GM19035 (cell line): ENCODE measurements around the gene TBKBP1.

Experiments used
- ATAC-seq: cut with Tn5 transposase; IDR thresholded peaks from one replicate; pipeline ENCODE4 v1.9.1; 2021; ENCODE audit not compliant: unreplicated experiment

The TBKBP1 gene

DNA sequence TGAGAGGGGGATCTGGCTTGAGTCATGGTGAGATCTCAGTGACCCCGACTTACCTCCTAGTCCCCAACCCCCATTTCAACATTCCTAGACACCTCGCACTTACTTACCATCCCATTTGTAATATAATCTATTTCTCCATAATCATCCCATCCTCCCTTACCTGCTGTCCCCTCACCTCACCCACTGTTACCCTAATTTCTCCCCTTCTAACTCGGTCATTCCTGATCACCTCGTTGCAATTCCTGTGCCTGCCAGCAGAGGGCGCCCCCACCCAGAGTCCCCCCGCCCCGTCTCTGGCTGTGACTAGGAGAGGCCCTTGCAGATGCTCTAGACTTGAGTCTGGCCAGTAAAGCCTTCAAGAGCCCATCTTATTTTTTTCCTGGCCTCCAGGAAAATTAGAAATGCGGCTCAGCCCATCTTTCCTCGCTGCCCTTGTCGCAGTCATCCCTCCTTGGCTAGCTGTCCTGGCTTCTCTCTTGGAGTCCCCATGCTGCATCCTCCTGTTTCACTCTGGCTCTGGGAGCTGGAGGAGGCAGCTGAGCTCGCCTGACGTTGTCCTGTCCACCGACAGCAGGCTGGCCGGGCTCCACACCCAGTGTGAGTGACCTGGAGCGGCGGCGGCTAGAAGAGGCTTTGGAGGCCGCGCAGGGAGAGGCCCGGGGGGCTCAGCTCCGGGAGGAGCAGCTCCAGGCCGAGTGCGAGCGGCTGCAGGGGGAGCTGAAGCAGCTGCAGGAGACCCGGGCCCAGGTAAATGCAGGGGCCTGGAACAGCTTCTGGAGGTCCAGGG lies 5.0 kb downstream of the TBKBP1 start:
- ATAC-seq: no peak

DNA sequence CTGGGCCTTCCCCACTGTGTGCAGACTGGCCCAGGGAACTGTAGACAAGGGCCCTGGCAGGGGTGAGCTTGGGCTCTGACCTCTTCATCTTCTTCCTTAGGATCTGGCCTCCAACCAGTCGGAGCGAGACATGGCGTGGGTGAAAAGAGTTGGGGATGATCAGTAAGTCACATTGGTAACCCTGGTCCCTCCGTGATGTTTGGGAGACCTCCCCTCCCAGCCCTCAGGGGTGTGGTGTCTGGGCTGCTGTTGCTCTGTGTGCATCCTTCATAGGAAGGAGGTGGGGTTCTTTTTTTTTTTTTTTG lies 5.5 kb downstream of the TBKBP1 start:
- ATAC-seq: no peak

DNA sequence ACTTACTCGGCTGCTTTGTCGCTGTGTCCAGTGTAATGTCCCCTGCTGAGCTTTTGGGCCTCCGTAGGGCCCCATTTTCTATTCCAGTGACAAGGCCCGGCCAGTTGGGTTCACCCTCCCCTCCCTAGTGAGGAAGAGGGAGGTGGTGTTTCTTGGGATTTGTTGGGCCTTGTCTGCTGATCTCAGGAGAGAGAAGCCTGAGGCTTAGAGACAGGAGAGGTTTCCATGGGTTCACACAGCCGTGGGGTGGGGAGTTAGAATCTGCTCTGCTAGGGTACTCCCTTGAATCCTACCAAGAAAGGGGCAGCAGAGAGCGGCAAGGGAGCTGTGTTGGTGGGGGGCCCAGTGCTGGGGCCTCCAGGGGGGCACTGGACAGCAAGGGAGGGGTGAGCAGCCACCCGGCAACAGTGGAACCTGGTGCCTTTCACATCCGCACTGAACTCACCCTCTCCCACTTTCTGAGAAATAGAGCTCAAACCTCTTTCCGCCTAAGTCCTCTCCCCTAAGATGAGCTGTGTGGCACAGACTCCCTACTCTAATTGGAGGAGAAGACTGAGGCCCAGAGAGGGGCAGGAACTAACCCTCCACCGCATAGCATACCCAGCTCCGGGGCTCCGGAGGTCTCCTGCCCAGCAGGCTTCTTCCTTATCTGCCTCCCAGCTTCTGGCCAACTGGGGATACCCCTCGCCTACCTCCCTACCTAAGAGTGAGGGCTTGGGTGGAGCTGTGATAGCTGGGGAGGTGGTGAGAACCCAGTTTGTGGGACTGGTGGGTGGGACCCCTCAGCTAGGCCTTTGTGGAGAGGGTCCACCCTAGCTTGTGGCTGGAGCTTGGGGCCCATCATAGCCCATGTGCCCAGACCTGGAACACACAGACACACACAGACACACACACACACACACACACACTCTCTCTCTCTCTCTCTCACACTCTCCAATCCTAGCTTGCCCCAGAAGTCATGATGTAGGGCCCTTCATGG lies 6.8 kb downstream of the TBKBP1 start:
- ATAC-seq: no peak

DNA sequence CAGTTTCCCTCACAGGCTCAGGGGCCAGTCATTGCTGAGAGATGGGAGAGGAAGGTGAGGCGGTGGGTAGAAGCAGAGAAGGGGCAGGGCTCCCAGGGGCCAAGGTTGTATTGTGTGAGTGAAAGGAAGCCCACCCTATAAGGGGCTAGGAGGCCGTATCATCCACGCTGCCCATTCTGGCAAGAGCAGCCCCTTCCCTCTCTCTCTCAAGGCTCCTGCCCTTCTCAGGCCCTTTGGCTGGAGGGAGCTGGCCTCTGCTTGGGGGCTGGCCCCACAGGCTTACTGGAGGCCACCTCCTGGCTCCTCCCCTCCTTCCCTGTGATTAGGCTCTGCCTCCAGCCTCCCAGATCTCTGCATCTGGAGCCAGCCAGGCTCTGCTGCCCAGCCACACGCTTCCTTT lies 7.6 kb downstream of the TBKBP1 start:
- ATAC-seq: no peak

GRCh38 chr17:47702391-47702995 lies 8.5 kb downstream of the TBKBP1 start:
- ATAC-seq: no peak

- no peak for ATAC-seq
These were observed 9.2 kb downstream of the TBKBP1 start for GRCh38 chr17:47703191-47703591.

DNA sequence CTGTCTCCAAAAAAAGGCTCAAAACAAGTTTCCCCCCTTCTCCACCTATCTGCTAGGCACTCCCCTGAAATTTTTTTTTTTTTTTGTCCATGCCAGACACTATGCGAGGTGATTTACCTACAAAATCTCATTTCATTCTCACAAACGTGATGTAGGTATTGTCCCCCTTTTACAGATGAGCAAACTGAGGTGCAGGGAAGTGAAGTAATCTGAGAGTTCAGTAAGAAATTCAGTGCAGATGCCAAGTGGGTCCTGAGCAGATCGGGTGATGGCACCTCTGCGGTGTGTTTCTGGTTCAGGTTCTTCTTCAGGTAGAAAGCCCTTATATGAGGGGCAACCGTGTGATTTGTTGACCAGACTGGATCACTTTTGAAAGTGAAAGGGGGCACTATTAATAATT lies 9.7 kb downstream of the TBKBP1 start:
- ATAC-seq: no peak

DNA sequence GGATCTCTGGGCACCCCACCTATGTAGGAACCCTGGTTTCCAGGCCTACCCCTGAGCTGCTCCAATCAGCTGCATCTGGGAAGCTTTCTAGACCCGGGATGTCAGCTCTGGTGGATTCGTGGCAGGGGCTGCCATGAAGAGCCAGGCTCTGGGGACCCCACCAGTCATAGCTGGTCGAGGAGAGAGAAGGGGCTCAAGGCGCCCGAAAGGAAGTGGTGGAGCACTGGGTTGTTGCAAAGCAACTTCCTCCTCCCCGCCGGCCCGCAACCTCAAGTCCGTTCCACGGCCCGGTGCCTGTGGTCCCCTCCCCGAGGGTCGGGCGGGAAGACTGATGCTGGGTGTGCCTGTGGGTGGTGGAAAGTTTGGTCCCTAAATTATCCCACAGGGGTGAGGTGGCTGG lies 10.2 kb downstream of the TBKBP1 start:
- ATAC-seq: no peak

DNA sequence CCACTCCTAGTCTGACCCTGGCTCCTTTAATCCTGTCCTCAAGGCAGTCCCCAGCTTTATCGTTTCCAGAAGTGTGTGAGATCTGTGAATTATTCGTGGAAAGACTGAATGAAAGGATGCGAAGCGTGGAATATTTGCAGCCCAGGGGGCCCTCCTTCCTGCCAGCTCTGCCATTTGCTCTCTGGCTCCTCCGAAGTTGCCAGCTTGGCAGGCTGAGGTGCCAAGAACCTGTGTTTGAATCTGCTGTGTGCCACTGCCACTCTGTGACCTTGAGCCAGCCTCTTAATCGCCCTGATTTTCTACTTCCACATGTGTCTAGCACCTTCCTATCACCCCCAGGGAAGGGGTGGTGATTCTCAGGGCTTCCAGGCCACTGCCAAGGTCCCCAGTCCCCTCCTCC lies 10.8 kb downstream of the TBKBP1 start:
- ATAC-seq: no peak

- ATAC-seq: no peak
These were observed 11.9 kb downstream of the TBKBP1 start for GRCh38 chr17:47705536-47706530.

- no peak for ATAC-seq
These were observed 13.3 kb downstream of the TBKBP1 start for GRCh38 chr17:47707056-47707804.

- ATAC-seq: no peak
These were observed 13.9 kb downstream of the TBKBP1 start for GRCh38 chr17:47707884-47708283.

DNA sequence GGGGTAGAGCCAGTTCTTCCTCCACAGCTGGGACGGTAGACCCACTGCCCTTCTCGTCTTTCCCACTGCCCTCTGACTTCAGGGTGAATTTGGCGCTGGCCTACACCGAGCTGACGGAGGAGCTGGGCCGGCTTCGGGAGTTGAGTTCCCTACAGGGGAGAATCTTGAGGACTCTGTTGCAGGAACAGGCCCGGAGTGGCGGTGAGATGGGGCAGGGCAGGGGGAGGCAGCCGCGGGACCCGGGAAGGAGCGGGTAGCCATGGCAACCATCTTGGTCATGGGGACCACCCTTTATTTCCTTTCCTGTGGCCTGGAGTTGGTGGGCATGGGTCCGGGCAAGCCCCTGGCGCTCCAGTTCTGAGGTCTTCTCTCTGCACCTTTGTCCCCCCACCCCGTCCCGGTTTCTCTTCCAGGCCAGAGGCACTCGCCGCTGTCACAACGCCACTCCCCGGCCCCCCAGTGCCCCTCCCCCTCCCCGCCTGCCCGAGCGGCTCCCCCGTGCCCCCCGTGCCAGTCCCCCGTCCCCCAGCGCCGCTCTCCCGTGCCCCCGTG lies 14.4 kb downstream of the TBKBP1 start:
- no peak for ATAC-seq

DNA sequence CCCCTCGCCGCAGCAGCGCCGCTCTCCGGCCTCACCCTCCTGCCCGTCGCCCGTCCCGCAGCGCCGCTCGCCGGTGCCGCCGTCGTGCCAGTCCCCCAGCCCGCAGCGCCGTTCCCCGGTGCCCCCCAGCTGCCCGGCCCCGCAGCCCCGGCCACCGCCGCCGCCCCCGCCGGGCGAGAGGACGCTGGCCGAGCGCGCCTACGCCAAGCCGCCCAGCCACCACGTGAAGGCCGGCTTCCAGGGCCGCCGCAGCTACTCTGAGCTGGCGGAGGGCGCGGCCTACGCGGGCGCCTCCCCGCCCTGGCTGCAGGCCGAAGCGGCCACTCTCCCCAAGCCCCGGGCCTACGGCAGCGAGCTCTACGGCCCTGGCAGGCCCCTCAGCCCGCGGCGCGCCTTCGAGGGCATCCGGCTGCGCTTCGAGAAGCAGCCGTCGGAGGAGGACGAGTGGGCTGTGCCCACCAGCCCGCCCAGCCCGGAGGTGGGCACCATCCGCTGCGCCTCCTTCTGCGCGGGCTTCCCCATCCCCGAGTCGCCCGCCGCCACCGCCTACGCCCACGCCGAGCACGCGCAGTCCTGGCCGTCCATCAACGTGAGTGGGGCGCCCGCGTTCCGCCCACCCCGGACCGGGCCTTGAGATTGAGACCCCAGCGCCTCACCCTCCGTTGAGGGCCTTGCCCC lies 15.0 kb downstream of the TBKBP1 start:
- ATAC-seq: no peak

DNA sequence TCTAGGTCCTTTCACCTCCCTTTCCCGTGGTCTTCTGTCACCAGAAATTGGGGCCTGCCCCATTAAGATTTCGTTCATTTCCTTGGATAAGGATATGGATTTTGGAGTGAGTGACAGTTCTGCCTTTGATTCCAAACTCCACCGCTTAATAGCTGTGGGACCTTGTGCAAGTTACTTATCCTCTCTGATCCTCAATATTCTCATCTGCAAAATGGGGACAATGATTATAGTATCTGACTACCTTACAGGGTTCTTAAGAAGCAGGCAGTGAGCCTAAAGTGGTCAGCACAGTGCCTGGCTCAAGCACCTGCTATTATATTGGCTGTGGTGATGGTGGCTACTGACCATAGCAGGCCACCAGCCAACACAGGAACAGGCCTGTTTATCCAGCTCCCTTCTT lies 15.6 kb downstream of the TBKBP1 start:
- no peak for ATAC-seq

- ATAC-seq: no peak
These were observed 17.6 kb downstream of the TBKBP1 start for GRCh38 chr17:47711366-47712099.

- ATAC-seq: no peak
These were observed 18.5 kb downstream of the TBKBP1 start for GRCh38 chr17:47712330-47713023.
